ENCODE results near the gene ZNF585A.
"Not testable (repeated sequence)": the region's sequence is repeated elsewhere in the genome, so short reads cannot be mapped to it uniquely, and the experiment has no call there.

The ZNF585A gene

DNA sequence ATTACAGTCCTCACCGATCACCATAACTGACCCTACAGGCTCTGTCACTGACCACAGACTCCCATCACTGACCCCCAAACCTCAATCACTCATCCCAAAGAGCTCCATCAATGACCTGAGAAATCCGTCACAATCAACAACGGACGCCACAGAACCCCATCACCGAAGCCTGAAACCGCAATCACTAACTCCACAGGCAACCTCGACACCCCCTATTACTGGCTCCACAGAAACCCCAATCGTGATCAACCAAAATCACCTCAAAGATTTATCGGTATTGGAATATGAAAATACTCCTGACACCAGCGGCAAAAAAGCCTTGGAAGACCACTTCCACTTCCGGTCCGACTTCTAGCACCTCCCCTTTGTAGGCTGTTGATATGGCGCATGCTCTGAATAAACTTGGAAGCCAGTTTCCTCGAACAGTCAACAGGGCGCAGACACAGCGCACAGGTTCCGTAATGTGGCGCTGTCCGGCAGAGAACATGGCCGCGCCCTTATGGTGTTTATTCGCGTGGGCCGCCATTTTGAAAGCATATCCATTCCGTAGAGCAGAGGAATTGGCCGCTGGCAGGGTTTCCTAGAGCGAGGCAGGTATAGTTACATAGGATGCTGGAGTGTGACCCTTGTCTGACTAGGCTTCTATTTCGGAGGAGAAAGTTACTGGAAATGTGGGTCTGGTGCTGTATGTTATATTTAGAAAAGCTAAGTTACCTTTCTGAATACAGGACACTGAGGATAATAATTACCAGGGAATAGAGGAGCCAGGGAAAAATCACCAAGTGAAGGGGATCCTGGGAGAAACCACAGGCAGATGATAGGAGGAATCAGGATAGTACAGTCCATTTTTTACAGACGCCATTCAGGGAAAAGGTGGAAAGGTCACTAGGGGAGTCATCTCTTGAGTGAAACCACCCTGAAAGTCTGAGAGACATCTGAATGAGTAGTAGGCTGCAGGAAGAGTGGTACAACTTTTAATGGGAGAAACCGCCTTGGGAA lies at the start of gene ZNF585A:
ZNF585A (minus strand) TSS at position 328 of the 999 bp plus-strand sequence. CDS start 2,785 bp downstream, outside the sequence.
- H3K36me3 Mint-ChIP-seq = peaks cover 22% of the 10 kb centered on the region
- peak within 1 kb of the TSS; percentile 27 for H3K4me3 Mint-ChIP-seq
- peaks cover 15% of the 10 kb centered on the region for H3K9me3 Mint-ChIP-seq
- DNase-seq (ENCODE audit: low spot score in 2 of 2) = peak; percentile 87 to 88
- no peaks in the 10 kb centered on the region for H3K27me3 Mint-ChIP-seq
- no peaks in the 10 kb centered on the region for H3K4me1 Mint-ChIP-seq
- ATAC-seq (ENCODE audit: low read depth) = peak; percentile 99
- H3K27ac Mint-ChIP-seq = no peak within 1 kb of the TSS

DNA sequence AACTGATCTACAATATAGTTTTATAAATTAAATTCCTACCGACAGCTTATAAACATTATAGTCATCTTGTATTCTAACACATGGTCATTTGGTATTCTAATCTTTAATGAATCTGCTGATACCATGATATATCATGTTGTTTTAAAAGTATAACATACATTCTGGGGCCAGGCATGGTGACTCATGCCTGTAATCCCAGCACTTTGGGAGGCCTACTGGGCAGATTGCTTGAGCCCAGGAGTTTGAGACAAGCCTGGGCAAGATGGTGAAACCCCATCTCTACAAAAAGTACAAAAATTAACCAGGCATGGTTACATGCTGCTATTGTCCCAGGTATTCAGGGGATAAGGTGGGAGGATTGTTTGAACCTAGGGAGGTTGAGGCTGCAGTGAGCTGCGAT lies 48.6 kb upstream of the ZNF585A start:
- no peaks in the 10 kb centered on the region for H3K27me3 Mint-ChIP-seq
- DNase-seq (ENCODE audit: low spot score in 2 of 2) = no peak
- peaks cover 29% of the 10 kb centered on the region for H3K36me3 Mint-ChIP-seq
- peaks cover 2% of the 10 kb centered on the region for H3K9me3 Mint-ChIP-seq
- H3K4me3 Mint-ChIP-seq = no peak overlapping the region
- no peak overlapping the region for H3K27ac Mint-ChIP-seq
- ATAC-seq (ENCODE audit: low read depth) = no peak
- H3K4me1 Mint-ChIP-seq = peaks cover 21% of the 10 kb centered on the region

GRCh38 chr19:37220383-37220782 lies 47.9 kb upstream of the ZNF585A start:
- Mint-ChIP-seq H3K27ac (no peak overlapping the region), H3K4me1 (peaks cover 20% of the 10 kb centered on the region), H3K9me3 (peaks cover 1% of the 10 kb centered on the region), H3K4me3 (no peak overlapping the region), H3K27me3 (no peaks in the 10 kb centered on the region), H3K36me3 (peaks cover 24% of the 10 kb centered on the region)
- ATAC-seq (ENCODE audit: low read depth) (no peak), DNase-seq (ENCODE audit: low spot score in 2 of 2) (no peak)

DNA sequence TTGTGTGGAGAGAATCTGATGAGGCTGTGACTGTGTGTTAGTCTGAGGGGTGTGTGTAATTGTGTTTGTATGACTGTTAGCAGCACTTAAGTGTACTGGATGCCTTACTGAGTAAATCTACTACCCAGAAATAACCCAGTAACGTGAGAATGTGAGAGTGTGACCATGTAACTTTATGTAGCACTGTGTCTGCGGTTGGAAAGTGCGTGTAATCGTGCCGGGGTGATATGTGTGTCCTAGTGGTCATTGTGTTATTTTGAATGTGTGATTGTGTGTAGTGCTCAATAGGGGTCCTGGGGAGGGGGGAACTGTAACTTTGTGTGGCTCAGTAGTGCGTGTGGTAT lies 46.1 kb upstream of the ZNF585A start:
- DNase-seq (ENCODE audit: low spot score in 2 of 2) (no peak), ATAC-seq (ENCODE audit: low read depth) (no peak)
- Mint-ChIP-seq H3K27me3 (no peaks in the 10 kb centered on the region), H3K9me3 (no peaks in the 10 kb centered on the region), H3K4me3 (peak overlapping the region; percentile 96), H3K4me1 (peaks cover 22% of the 10 kb centered on the region), H3K27ac (peak overlapping the region; percentile 95), H3K36me3 (peaks cover 21% of the 10 kb centered on the region)

GRCh38 chr19:37217775-37218591 lies 45.5 kb upstream of the ZNF585A start, which contains the start of gene ZNF383:
Gene ZNF383, plus strand, starts transcription at chr19:37218214. Its CDS starts 12,240 bp downstream, at chr19:37230454.
- H3K9me3 Mint-ChIP-seq = no peaks in the 10 kb centered on the region
- H3K4me1 Mint-ChIP-seq = peaks cover 22% of the 10 kb centered on the region
- peak within 1 kb of the TSS; percentile 96 for H3K4me3 Mint-ChIP-seq
- no peaks in the 10 kb centered on the region for H3K27me3 Mint-ChIP-seq
- H3K27ac Mint-ChIP-seq = peak within 1 kb of the TSS; percentile 95
- DNase-seq (ENCODE audit: low spot score in 2 of 2) (peak; percentile 74 to 83), ATAC-seq (ENCODE audit: low read depth) (peak; percentile 89)
- peaks cover 19% of the 10 kb centered on the region for H3K36me3 Mint-ChIP-seq

- H3K36me3 Mint-ChIP-seq = peaks cover 15% of the 10 kb centered on the region
- H3K4me1 Mint-ChIP-seq = peaks cover 22% of the 10 kb centered on the region
These were observed 44.9 kb upstream of the ZNF585A start for GRCh38 chr19:37217480-37217774.

DNA sequence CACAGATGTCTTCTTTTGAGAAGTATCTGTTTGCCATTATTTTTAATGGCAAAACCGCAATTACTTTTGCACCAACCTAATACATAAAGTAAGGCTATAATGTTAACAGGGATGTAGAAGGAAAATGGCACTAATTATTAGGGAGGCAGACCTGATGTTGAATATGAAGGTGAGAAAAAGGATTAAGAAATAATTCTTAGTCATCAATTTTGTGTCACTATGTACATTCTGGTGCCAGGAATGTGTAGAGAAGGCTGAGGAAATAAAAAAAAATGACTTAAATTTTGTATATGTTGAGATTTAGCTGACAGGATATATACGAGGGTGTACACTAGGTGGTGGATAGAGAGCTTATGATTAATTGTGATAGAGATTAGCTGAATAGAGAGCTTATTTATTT lies 25.3 kb upstream of the ZNF585A start:
- no peak for ATAC-seq (ENCODE audit: low read depth)
- Mint-ChIP-seq H3K27me3 (no peaks in the 10 kb centered on the region), H3K4me1 (no peaks in the 10 kb centered on the region), H3K36me3 (peaks cover 52% of the 10 kb centered on the region), H3K4me3 (no peak overlapping the region), H3K9me3 (peaks cover 9% of the 10 kb centered on the region), H3K27ac (no peak overlapping the region)
- no peak for DNase-seq (ENCODE audit: low spot score in 2 of 2)

More at GRCh38 chr19:37217480-37217774, 44.9 kb upstream of the ZNF585A start:
- DNase-seq (ENCODE audit: low spot score in 2 of 2) = no peak
- H3K9me3 Mint-ChIP-seq = no peaks in the 10 kb centered on the region
- no peak for ATAC-seq (ENCODE audit: low read depth)
- no peaks in the 10 kb centered on the region for H3K27me3 Mint-ChIP-seq
- peak overlapping the region; percentile 95 for H3K27ac Mint-ChIP-seq
- H3K4me3 Mint-ChIP-seq = peak overlapping the region; percentile 96

DNA sequence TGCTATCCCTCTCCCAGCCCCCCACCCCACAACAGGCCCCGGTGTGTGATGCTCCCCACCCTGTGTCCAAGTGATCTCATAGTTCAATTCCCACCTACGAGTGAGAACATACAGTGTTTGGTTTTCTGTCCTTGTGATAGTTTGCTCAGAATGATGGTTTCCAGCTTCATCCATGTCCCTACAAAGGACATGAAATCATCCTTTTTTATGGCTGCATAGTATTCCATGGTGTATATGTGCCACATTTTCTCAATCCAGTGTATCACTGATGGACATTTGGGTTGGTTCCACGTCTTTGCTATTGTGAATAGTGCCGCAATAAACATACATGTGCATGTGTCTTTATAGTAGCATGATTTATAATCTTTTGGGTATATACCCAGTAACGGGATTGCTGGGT lies 24.6 kb upstream of the ZNF585A start:
- DNase-seq (ENCODE audit: low spot score in 2 of 2); ATAC-seq (ENCODE audit: low read depth); H3K27me3 Mint-ChIP-seq; H3K4me1 Mint-ChIP-seq; H3K27ac Mint-ChIP-seq; H3K4me3 Mint-ChIP-seq: not testable (repeated sequence)
- peaks cover 49% of the 10 kb centered on the region for H3K36me3 Mint-ChIP-seq
- H3K9me3 Mint-ChIP-seq = peaks cover 10% of the 10 kb centered on the region

DNA sequence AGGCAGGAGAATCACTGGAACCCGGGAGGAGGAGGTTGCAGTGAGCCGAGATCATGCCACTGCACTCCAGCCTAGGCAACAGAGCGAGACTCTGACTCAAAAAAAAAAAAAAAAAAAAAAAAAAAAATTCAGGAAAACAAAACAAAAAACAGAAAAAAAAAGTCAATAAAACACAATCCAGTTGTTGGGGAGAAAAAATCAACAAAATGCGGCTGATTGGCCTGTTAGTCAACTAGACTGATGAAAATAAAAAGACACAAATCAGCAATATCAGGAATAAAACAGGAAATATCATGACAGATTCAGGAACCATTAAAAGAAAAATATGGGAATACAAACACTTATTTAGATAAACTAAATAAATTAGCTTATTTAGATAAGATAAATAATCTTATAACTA lies 22.8 kb upstream of the ZNF585A start:
- peaks cover 55% of the 10 kb centered on the region for H3K36me3 Mint-ChIP-seq

DNA sequence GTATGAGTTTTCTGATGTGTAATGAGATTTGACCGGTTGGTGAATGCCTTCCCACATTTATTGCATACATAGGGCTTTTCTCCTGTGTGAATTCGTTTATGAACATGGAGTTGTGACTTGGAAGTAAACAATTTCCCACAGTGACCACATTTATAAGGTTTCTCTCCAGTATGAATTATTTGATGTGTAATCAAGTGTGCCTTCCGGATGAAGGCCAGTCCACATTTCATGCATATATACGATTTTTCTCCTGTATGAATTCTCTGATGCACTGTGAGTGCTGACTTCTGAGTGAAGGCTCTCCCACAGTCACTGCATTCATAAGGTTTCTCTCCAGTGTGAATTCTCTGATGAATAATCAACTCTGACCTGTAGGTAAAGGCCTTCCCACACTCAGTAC lies 13.6 kb upstream of the ZNF585A start:
- peaks cover 63% of the 10 kb centered on the region for H3K36me3 Mint-ChIP-seq

More for the DNA sequence above, 22.8 kb upstream of the ZNF585A start:
- peaks cover 12% of the 10 kb centered on the region for H3K9me3 Mint-ChIP-seq
- not testable (repeated sequence) for ATAC-seq (ENCODE audit: low read depth); H3K4me1 Mint-ChIP-seq; H3K27me3 Mint-ChIP-seq; H3K27ac Mint-ChIP-seq; DNase-seq (ENCODE audit: low spot score in 2 of 2); H3K4me3 Mint-ChIP-seq

DNA sequence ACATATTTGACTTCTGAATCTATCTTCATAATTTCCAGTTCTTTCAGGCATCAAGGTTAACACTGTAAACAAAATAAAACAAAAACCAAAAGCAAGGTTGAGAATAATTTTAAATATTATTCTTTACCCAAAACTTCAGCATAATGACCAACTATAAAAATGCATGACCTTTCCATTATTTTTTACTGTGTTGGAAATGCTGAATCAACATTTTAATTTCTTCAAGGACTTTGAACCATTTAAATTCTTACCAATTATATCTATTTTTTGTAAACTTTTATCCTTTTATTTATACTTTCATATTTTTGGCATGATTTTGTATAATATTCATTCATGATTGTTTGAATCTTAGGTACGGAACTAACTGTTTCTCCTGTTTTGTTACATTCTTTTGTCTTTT lies 6.9 kb downstream of the ZNF585A start:
- Mint-ChIP-seq H3K27ac (no peak overlapping the region), H3K9me3 (peaks cover 23% of the 10 kb centered on the region), H3K36me3 (peaks cover 75% of the 10 kb centered on the region), H3K4me3 (no peak overlapping the region), H3K4me1 (peaks cover 4% of the 10 kb centered on the region), H3K27me3 (no peaks in the 10 kb centered on the region)
- ATAC-seq (ENCODE audit: low read depth) (no peak), DNase-seq (ENCODE audit: low spot score in 2 of 2) (no peak)

More for the DNA sequence above, 13.6 kb upstream of the ZNF585A start:
- not testable (repeated sequence) for H3K27ac Mint-ChIP-seq; H3K27me3 Mint-ChIP-seq; DNase-seq (ENCODE audit: low spot score in 2 of 2); ATAC-seq (ENCODE audit: low read depth); H3K4me1 Mint-ChIP-seq; H3K4me3 Mint-ChIP-seq
- H3K9me3 Mint-ChIP-seq = peaks cover 30% of the 10 kb centered on the region

DNA sequence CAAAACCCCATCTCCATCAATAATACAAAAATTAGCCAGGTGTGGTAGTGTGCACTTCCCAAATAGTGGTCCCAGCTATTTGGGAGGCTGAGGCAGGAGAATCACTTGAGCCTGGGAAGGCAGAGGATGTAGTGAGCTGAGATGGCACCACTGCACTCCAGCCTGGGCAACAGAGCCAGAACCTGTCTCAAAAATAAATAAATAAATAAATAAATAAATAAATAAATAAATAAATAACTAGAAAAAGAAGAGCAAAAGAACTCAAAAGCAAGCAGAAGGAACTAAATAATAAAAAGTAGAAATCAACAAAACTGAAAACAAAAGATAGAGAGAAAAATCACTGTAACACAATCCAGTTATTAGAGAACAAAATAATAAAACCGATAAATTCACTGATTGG lies 12.3 kb downstream of the ZNF585A start:
- Mint-ChIP-seq H3K36me3 (peaks cover 75% of the 10 kb centered on the region), H3K4me3 (no peak overlapping the region), H3K27ac (no peak overlapping the region), H3K9me3 (peaks cover 27% of the 10 kb centered on the region), H3K27me3 (no peaks in the 10 kb centered on the region), H3K4me1 (peaks cover 4% of the 10 kb centered on the region)
- ATAC-seq (ENCODE audit: low read depth) = no peak
- DNase-seq (ENCODE audit: low spot score in 2 of 2) = no peak

DNA sequence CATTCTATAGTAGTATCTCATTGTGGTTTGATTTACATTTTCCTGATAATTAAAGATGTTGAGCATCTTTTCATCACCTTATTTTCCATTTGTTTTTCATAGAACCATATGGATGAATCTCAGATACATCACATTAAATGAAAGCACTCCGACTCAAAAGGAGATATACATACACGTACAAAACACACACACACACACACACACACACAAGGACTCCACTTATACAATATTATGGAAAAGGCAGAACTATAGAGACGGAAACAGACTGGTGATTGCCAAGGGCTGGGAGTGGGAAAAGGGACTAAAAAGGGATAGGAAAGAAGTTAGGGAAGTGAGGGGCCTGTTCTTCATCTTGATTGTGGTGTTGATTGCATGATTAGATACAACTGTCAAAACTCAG lies 24.3 kb downstream of the ZNF585A start:
- no peak overlapping the region for H3K4me3 Mint-ChIP-seq
- H3K36me3 Mint-ChIP-seq = peaks cover 59% of the 10 kb centered on the region

DNA sequence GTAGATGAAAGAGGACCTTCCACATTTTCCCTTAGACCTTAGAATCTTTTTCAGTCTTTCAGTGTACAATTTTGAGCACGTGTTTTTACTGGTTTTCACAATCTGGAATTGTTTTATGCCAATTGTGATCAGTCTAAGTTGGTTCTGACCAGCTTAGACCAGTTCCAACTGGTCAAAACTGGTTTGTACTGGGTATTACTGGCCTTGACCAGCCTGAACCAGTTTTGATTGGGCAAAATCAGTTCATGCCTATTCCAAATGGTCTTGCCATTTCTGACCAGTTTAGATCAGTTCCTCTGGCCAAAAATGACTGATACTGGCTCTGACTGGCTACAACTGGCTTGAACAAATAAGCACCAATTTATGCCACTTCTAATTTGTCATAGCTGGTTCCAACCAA lies 36.4 kb downstream of the ZNF585A start:
- ATAC-seq (ENCODE audit: low read depth) (no peak), DNase-seq (ENCODE audit: low spot score in 2 of 2) (no peak)
- Mint-ChIP-seq H3K4me3 (no peak overlapping the region), H3K27me3 (no peaks in the 10 kb centered on the region), H3K27ac (no peak overlapping the region), H3K9me3 (peaks cover 32% of the 10 kb centered on the region), H3K4me1 (no peaks in the 10 kb centered on the region), H3K36me3 (peaks cover 27% of the 10 kb centered on the region)

More for the DNA sequence above, 24.3 kb downstream of the ZNF585A start:
- Mint-ChIP-seq H3K27me3 (no peaks in the 10 kb centered on the region), H3K9me3 (peaks cover 25% of the 10 kb centered on the region), H3K27ac (no peak overlapping the region), H3K4me1 (no peaks in the 10 kb centered on the region)
- ATAC-seq (ENCODE audit: low read depth) (no peak), DNase-seq (ENCODE audit: low spot score in 2 of 2) (no peak)
